Measurements from ENCODE around the gene SSH2.
"Not testable (repeated sequence)": the region's sequence is repeated elsewhere in the genome, so short reads cannot be mapped to it uniquely, and the experiment has no call there.

SSH2 gene

GRCh38 chr17:29931231-29931932, 1.4 kb upstream of the SSH2 start:
- peak in 56 of 58 donors; percentile 3 to 92 (median 63) for DNase-seq

GRCh38 chr17:29930409-29931010, 482 bp upstream of the SSH2 start:
- DNase-seq: peak in 16 of 58 donors; percentile 7 to 77 (median 42)

- DNase-seq: peak in 20 of 58 donors; percentile 4 to 68 (median 26)
Measured at GRCh38 chr17:29929006-29929532, 959 bp downstream of the SSH2 start.

GRCh38 chr17:29927546-29927945, 2.5 kb downstream of the SSH2 start:
- DNase-seq: no peak

- no peak for DNase-seq
Measured at GRCh38 chr17:29924786-29925185, 5.2 kb downstream of the SSH2 start.

GRCh38 chr17:29918922-29919856, 10.8 kb downstream of the SSH2 start:
- DNase-seq: no peak

GRCh38 chr17:29918016-29918415, 12.0 kb downstream of the SSH2 start:
- no peak for DNase-seq

GRCh38 chr17:29914819-29915537, 15.1 kb downstream of the SSH2 start:
- DNase-seq: no peak

- DNase-seq: no peak
Measured at GRCh38 chr17:29911641-29912177, 18.3 kb downstream of the SSH2 start.

- no peak for DNase-seq
Measured at GRCh38 chr17:29909236-29910003, 20.6 kb downstream of the SSH2 start.

GRCh38 chr17:29906969-29907368, 23.1 kb downstream of the SSH2 start:
- no peak for DNase-seq

GRCh38 chr17:29905879-29906167, 24.2 kb downstream of the SSH2 start:
- DNase-seq: no peak

- no peak for DNase-seq
Measured at GRCh38 chr17:29905086-29905878, 24.7 kb downstream of the SSH2 start.

GRCh38 chr17:29903471-29903870, 26.6 kb downstream of the SSH2 start:
- no peak for DNase-seq

GRCh38 chr17:29897136-29897535, 32.9 kb downstream of the SSH2 start:
- DNase-seq: not testable (repeated sequence)

GRCh38 chr17:29892201-29892600, 37.8 kb downstream of the SSH2 start:
- no peak for DNase-seq

GRCh38 chr17:29891131-29891530, 38.9 kb downstream of the SSH2 start:
- no peak for DNase-seq

GRCh38 chr17:29885031-29885640, 44.9 kb downstream of the SSH2 start:
- no peak for DNase-seq

- DNase-seq: no peak
Measured at GRCh38 chr17:29883497-29883896, 46.5 kb downstream of the SSH2 start.
